HCT116 (cell line): ENCODE measurements around the gene ATXN1. TPM values are rescaled to one million over a fixed set of nuclear protein-coding genes. Genes with fewer than 3 reads are reported as not detected.

Experiments
- ATAC-seq: fragments of 200-7000 bp; cut with Tn5 transposase; 2 replicates; pipeline ENCODE4 v1.9.1; 2020; ENCODE audit warnings: mild to moderate bottlenecking, moderate library complexity
- BruUV-seq: library from RNA; stranded (reverse); fragments of 400-500 nt; replicated peaks from 2 replicates; lab custom pipeline; 2021; lab: Mats Ljungman, UMichigan
- CTCF ChIA-PET: fragments of 300-600 bp; sonication (Branson Sonifier 250); formaldehyde crosslinking; loops from one replicate; lab custom pipeline; 2021; ENCODE audit warnings: antibody characterized with exemption; lab: Charles Lee
- POLR2A ChIA-PET: fragments of 300-600, 350-600 bp; sonication (Branson Sonifier 250); formaldehyde crosslinking; loops from one replicate; lab custom pipeline; 2021; ENCODE audit warnings: antibody characterized with exemption; lab: Charles Lee
- RAD21 ChIA-PET, 2 experiments: fragments of 300-600 bp; sonication (Branson Sonifier 250); formaldehyde crosslinking; loops; one replicate each; lab custom pipeline; 2023; ENCODE audit warnings: low total read pairs in 2 of 2; ENCODE audit not compliant: uncharacterized antibody in 2 of 2, unreplicated experiment in 2 of 2, low non-redundant PET in 1 of 2; lab: Charles Lee
- DNase-seq: peaks from one replicate; pipeline ENCODE4 v3.0.0-alpha.2; 2010; ENCODE audit warnings: low read depth, low spot score
- H2AFZ ChIP-seq: fragments of 200-600 bp; shearing (Covaris generic), sonication (generic); 2 replicates; pipeline ENCODE4 v1.6.1; 2017; ENCODE audit warnings: low read depth, mixed run types, mixed read lengths, antibody characterized with exemption, low read length; ENCODE audit not compliant: poor library complexity, severe bottlenecking
- H3K27ac ChIP-seq: 2 replicates; pipeline ENCODE4 v1.5.1; 2012; ENCODE audit warnings: low read depth, low read length
- H3K27me3 ChIP-seq: fragments of 200-600 bp; sonication (generic); 2 replicates; pipeline ENCODE4 v1.6.1; 2016; ENCODE audit warnings: mixed run types, low read length, mixed read lengths; ENCODE audit not compliant: insufficient read depth
- H3K36me3 ChIP-seq, 2 experiments: fragments of 200-500 bp in 1 of 2; fragments of 200-600 bp in 1 of 2; sonication (Bioruptor generic) in 1 of 2; sonication (generic) in 1 of 2; 2 replicates each; pipeline versions ENCODE4 v1.5.1 to v1.6.1; 2014 to 2016; ENCODE audit warnings: low read length in 2 of 2, inconsistent platforms in 1 of 2, mixed read lengths in 1 of 2, mixed run types in 1 of 2; ENCODE audit not compliant: insufficient read depth in 2 of 2, control insufficient read depth in 1 of 2
- H3K4me1 ChIP-seq, 2 experiments: fragments of 200-600 bp in 1 of 2; sonication (generic) in 1 of 2; 2 replicates each; pipeline versions ENCODE4 v1.5.1 to v1.6.1; 2012 to 2017; ENCODE audit warnings: low read length in 2 of 2, inconsistent platforms in 1 of 2, mild to moderate bottlenecking in 1 of 2, mixed read lengths in 1 of 2, mixed run types in 1 of 2, moderate library complexity in 1 of 2; ENCODE audit not compliant: insufficient read depth in 2 of 2, control insufficient read depth in 1 of 2
- H3K4me2 ChIP-seq: fragments of 200-600 bp; sonication (generic); 2 replicates; pipeline ENCODE4 v1.6.1; 2017; ENCODE audit warnings: mixed run types, low read length, mixed read lengths
- H3K4me3 ChIP-seq, 2 experiments: fragments of 200-600 bp in 1 of 2; sonication (generic) in 1 of 2; replicated peaks in 1 of 2; 2 replicates each; pipeline ENCODE4 v1.5.1; 2011 to 2016; ENCODE audit warnings: low read length in 2 of 2, control low read depth in 1 of 2, low read depth in 1 of 2, mild to moderate bottlenecking in 1 of 2, mixed read lengths in 1 of 2, mixed run types in 1 of 2
- H3K79me2 ChIP-seq: fragments of 200-600 bp; sonication (generic); 2 replicates; pipeline ENCODE4 v1.6.1; 2017; ENCODE audit warnings: mild to moderate bottlenecking, mixed run types, low read length, moderate library complexity, mixed read lengths; ENCODE audit not compliant: insufficient read depth
- H3K9ac ChIP-seq: fragments of 200-600 bp; sonication (generic); 2 replicates; pipeline ENCODE4 v1.6.1; 2016; ENCODE audit warnings: low read length, mixed read lengths
- H3K9me2 ChIP-seq: fragments of 200-600 bp; sonication (generic), shearing (Covaris generic); 2 replicates; pipeline ENCODE4 v1.6.1; 2017; ENCODE audit warnings: mixed run types, mild to moderate bottlenecking, moderate library complexity; ENCODE audit not compliant: insufficient read depth
- H3K9me3 ChIP-seq, 2 experiments: fragments of 200-500 bp in 1 of 2; fragments of 200-600 bp in 1 of 2; sonication (Bioruptor generic) in 1 of 2; sonication (generic) in 1 of 2; 2 replicates each; pipeline ENCODE4 v1.6.1; 2014 to 2017; ENCODE audit warnings: low read length in 2 of 2, mixed read lengths in 2 of 2, inconsistent platforms in 1 of 2, low read depth in 1 of 2, mild to moderate bottlenecking in 1 of 2, mixed run types in 1 of 2, moderate library complexity in 1 of 2; ENCODE audit not compliant: control insufficient read depth in 1 of 2, insufficient read depth in 1 of 2
- H4K20me1 ChIP-seq: fragments of 200-600 bp; sonication (generic), shearing (Covaris generic); 2 replicates; pipeline ENCODE4 v1.6.1; 2017; ENCODE audit warnings: mixed run types, mild to moderate bottlenecking, moderate library complexity; ENCODE audit not compliant: insufficient read depth
- CEBPB ChIP-seq: IDR thresholded peaks from 2 replicates; pipeline ENCODE4 v1.6.1; 2012; ENCODE audit warnings: low read depth
- EGR1 ChIP-seq: IDR thresholded peaks from 2 replicates; pipeline ENCODE4 v1.6.1; 2012; ENCODE audit warnings: low read depth
- ELF1 ChIP-seq: IDR thresholded peaks from 2 replicates; pipeline ENCODE4 v1.6.1; 2012; ENCODE audit warnings: low read depth, borderline replicate concordance
- EZH2phosphoT487 ChIP-seq: fragments of 200-600 bp; IDR thresholded peaks from 2 replicates; pipeline ENCODE4 v1.6.1; 2018; ENCODE audit warnings: antibody characterized with exemption, borderline replicate concordance
- FOSL1 ChIP-seq: IDR thresholded peaks from 2 replicates; pipeline ENCODE4 v1.6.1; 2012; ENCODE audit warnings: low read depth
- JUND ChIP-seq: IDR thresholded peaks from 2 replicates; pipeline ENCODE4 v1.6.1; 2012
- POLR2AphosphoS5 ChIP-seq: IDR thresholded peaks from 2 replicates; pipeline ENCODE4 v1.6.1; 2011; ENCODE audit warnings: mild to moderate bottlenecking, low read depth, low read length, moderate library complexity
- RAD21 ChIP-seq: IDR thresholded peaks from 2 replicates; pipeline ENCODE4 v1.6.1; 2012; ENCODE audit warnings: low read depth, mild to moderate bottlenecking
- SIN3A ChIP-seq: IDR thresholded peaks from 2 replicates; pipeline ENCODE4 v1.6.1; 2012; ENCODE audit warnings: low read depth
- SP1 ChIP-seq: IDR thresholded peaks from 2 replicates; pipeline ENCODE4 v1.6.1; 2012; ENCODE audit warnings: low read depth
- TCF7L2 ChIP-seq: IDR thresholded peaks from 2 replicates; pipeline ENCODE4 v1.7.0; 2011; ENCODE audit warnings: borderline replicate concordance, inconsistent platforms; ENCODE audit not compliant: insufficient read depth, insufficient read length; ENCODE audit errors: extremely low read depth
- YY1 ChIP-seq: IDR thresholded peaks from 2 replicates; pipeline ENCODE4 v1.6.1; 2011; ENCODE audit warnings: low read length, low read depth, moderate library complexity, mild to moderate bottlenecking; ENCODE audit not compliant: insufficient replicate concordance; ENCODE audit errors: extremely low read depth
- ZFX ChIP-seq: fragments of 450-650 bp; IDR thresholded peaks from 2 replicates; pipeline ENCODE4 v1.6.1; 2017
- intact Hi-C: fragments of 100-400 bp; cut with micrococcal nuclease; formaldehyde crosslinking; loops from 2 replicates; pipeline ENCODE4 v1.10.0; 2022
- total RNA-seq: library from RNA; stranded (reverse); gene quantifications from one replicate; pipeline ENCODE4 v1.2.1, GENCODE V29; 2021; ENCODE audit not compliant: unreplicated experiment
- TF ChIP-seq, protein P1 (sequence below): IDR thresholded peaks from 2 replicates; pipeline ENCODE4 v1.6.1; 2012
- TF ChIP-seq, protein P2 (sequence below): IDR thresholded peaks from 2 replicates; pipeline ENCODE4 v1.6.1; 2011; ENCODE audit warnings: mild to moderate bottlenecking, low read length, moderate library complexity; ENCODE audit not compliant: insufficient replicate concordance; ENCODE audit errors: extremely low read depth

ATXN1 gene
- total RNA-seq, 1 experiment from 2014 or later, result 21.0 TPM

DNA sequence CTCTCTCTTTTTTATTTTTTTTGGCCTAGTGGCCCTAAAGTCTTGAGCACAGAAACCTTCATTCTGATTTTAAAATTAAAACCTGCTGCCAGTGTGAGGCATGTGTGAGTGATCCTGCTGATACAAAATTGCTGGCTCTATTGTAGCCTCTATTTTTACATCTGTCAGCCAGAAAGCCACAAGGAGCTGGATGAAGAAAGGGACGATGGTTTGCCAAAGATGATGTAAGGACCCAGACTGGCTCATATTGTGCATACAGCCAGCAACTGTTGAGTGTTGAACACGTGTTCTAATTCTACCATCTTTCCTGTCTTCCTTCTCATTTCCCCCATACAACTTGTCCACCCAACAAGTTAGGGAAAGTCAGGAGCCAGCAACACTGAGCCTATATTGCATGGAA is 40.8 kb upstream of the ATXN1 start:
- no peaks in the 10 kb centered on the region for H4K20me1 ChIP-seq
- no peaks in the 10 kb centered on the region for H3K36me3 ChIP-seq
- intact Hi-C loops, result no loop called here
- POLR2A ChIA-PET, result no interaction called here
- no peak for DNase-seq
- no peaks in the 10 kb centered on the region for H3K9me2 ChIP-seq
- no peak overlapping the region for H3K27ac ChIP-seq
- no peak overlapping the region for H3K9ac ChIP-seq
- ATAC-seq, result no peak
- RAD21 ChIA-PET, result no interaction called here
- no peak overlapping the region for H2AFZ ChIP-seq
- no peaks in the 10 kb centered on the region for H3K27me3 ChIP-seq
- no peak overlapping the region for H3K4me3 ChIP-seq
- no peaks in the 10 kb centered on the region for H3K79me2 ChIP-seq
- CTCF ChIA-PET, result no interaction called here
- H3K9me3 ChIP-seq, result no peaks in the 10 kb centered on the region
- no peak for TF ChIP-seq ELF1
- TF ChIP-seq, protein P1, sequence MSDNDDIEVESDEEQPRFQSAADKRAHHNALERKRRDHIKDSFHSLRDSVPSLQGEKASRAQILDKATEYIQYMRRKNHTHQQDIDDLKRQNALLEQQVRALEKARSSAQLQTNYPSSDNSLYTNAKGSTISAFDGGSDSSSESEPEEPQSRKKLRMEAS, result no peak
- no peak for TF ChIP-seq YY1
- TF ChIP-seq SP1, result no peak
- TF ChIP-seq, protein P2, sequence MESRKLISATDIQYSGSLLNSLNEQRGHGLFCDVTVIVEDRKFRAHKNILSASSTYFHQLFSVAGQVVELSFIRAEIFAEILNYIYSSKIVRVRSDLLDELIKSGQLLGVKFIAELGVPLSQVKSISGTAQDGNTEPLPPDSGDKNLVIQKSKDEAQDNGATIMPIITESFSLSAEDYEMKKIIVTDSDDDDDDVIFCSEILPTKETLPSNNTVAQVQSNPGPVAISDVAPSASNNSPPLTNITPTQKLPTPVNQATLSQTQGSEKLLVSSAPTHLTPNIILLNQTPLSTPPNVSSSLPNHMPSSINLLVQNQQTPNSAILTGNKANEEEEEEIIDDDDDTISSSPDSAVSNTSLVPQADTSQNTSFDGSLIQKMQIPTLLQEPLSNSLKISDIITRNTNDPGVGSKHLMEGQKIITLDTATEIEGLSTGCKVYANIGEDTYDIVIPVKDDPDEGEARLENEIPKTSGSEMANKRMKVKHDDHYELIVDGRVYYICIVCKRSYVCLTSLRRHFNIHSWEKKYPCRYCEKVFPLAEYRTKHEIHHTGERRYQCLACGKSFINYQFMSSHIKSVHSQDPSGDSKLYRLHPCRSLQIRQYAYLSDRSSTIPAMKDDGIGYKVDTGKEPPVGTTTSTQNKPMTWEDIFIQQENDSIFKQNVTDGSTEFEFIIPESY, result no peak
- TF ChIP-seq EZH2phosphoT487, result no peak
- TF ChIP-seq EGR1, result no peak
- TF ChIP-seq SIN3A, result no peak
- no peak for TF ChIP-seq RAD21
- no peak for TF ChIP-seq JUND
- TF ChIP-seq CEBPB, result no peak
- TF ChIP-seq POLR2AphosphoS5, result no peak
- no peak for TF ChIP-seq ZFX
- no peak for TF ChIP-seq FOSL1
- TF ChIP-seq TCF7L2, result no peak
- peaks cover 0 to 8% of the 10 kb centered on the region in 2 experiments; a peak in 2 of 4 replicates for H3K4me1 ChIP-seq
- BruUV-seq, result no TSS peak
- no peak overlapping the region for H3K4me2 ChIP-seq
